H1 (cell line): ENCODE results near the gene APAF1. TPM values are rescaled to one million over a fixed set of nuclear protein-coding genes. Genes with fewer than 3 reads are reported as not detected.

Source experiments
- CTCF ChIA-PET: fragments of 300-600 bp; sonication (Branson Sonifier 250); formaldehyde crosslinking; loops from one replicate; lab custom pipeline; 2021; ENCODE audit not compliant: partially characterized antibody; lab: Charles Lee
- POLR2A ChIA-PET: fragments of 300-600 bp; sonication (Branson Sonifier 250); formaldehyde crosslinking; loops from one replicate; lab custom pipeline; 2021; ENCODE audit warnings: inconsistent platforms; ENCODE audit not compliant: partially characterized antibody; lab: Charles Lee
- DNase-seq, 2 experiments: peaks; one replicate each; pipeline versions ENCODE4 v3.0.0 to v3.0.0-alpha.2; 2010 to 2022; ENCODE audit warnings: low spot score in 2 of 2, low read depth in 1 of 2, mixed read lengths in 1 of 2
- FAIRE-seq: peaks from 2 replicates; lab custom pipeline; 2011; peaks lifted over from hg19 to GRCh38; lab: Jason Lieb, UNC
- H2AFZ ChIP-seq: 2 replicates; pipeline ENCODE4 v1.8.1; 2012; ENCODE audit warnings: low read length, inconsistent platforms
- H2AK5ac ChIP-seq: 2 replicates; pipeline ENCODE4 v1.6.1; 2013; ENCODE audit warnings: low read depth, low read length
- H2BK120ac ChIP-seq: replicated peaks from 2 replicates; pipeline ENCODE3; 2013; ENCODE audit warnings: low read depth, low read length, inconsistent platforms
- H2BK12ac ChIP-seq: 2 replicates; pipeline ENCODE4 v1.6.1; 2013; ENCODE audit warnings: low read depth, low read length
- H2BK15ac ChIP-seq: 2 replicates; pipeline ENCODE4 v1.6.1; 2013; ENCODE audit warnings: low read length
- H2BK20ac ChIP-seq: 2 replicates; pipeline ENCODE4 v1.6.1; 2013; ENCODE audit warnings: low read length
- H2BK5ac ChIP-seq: 2 replicates; pipeline ENCODE4 v1.6.1; 2013; ENCODE audit warnings: low read depth, low read length
- H3K14ac ChIP-seq: 2 replicates; pipeline ENCODE4 v1.6.1; 2013; ENCODE audit warnings: inconsistent platforms; ENCODE audit not compliant: insufficient read length
- H3K18ac ChIP-seq: 2 replicates; pipeline ENCODE4 v1.6.1; 2013; ENCODE audit warnings: low read length; ENCODE audit errors: extremely low read depth
- H3K23ac ChIP-seq: 2 replicates; pipeline ENCODE4 v1.6.1; 2013; ENCODE audit warnings: inconsistent platforms; ENCODE audit not compliant: insufficient read length
- H3K23me2 ChIP-seq: 2 replicates; pipeline ENCODE4 v1.6.1; 2013; ENCODE audit warnings: low read depth, low read length
- H3K27ac ChIP-seq: 2 replicates; pipeline ENCODE4 v1.6.1; 2011; ENCODE audit warnings: low read depth, low read length, inconsistent platforms
- H3K27me3 ChIP-seq, 4 experiments: replicated peaks in 1 of 4; 1 replicate in 1 of 4; 2 replicates in 3 of 4; pipeline versions ENCODE4 v1.6.1 to v1.8.1; 2011 to 2013; ENCODE audit warnings: low read length in 3 of 4, mild to moderate bottlenecking in 3 of 4, inconsistent platforms in 2 of 4, mixed read lengths in 2 of 4, moderate library complexity in 1 of 4; ENCODE audit not compliant: control insufficient read depth in 3 of 4, insufficient read depth in 3 of 4; ENCODE audit errors: extremely low read depth in 1 of 4
- H3K36me3 ChIP-seq, 4 experiments: 2 replicates each; pipeline versions ENCODE4 v1.6.1 to v1.8.1; 2011 to 2013; ENCODE audit warnings: mild to moderate bottlenecking in 4 of 4, low read length in 3 of 4, moderate library complexity in 2 of 4, control low read depth in 1 of 4, inconsistent platforms in 1 of 4; ENCODE audit not compliant: insufficient read depth in 4 of 4, control insufficient read depth in 2 of 4
- H3K4ac ChIP-seq: replicated peaks from 2 replicates; pipeline ENCODE3; 2013; ENCODE audit warnings: low read length, low read depth, mixed read lengths, inconsistent platforms; ENCODE audit not compliant: insufficient read length
- H3K4me1 ChIP-seq, 4 experiments: replicated peaks in 1 of 4; 1 replicate in 1 of 4; 2 replicates in 3 of 4; pipeline versions ENCODE4 v1.6.1 to v1.8.1; 2011 to 2013; ENCODE audit warnings: low read length in 3 of 4, inconsistent platforms in 2 of 4, mixed read lengths in 1 of 4; ENCODE audit not compliant: insufficient read depth in 4 of 4, control insufficient read depth in 3 of 4
- H3K4me2 ChIP-seq, 2 experiments: 2 replicates each; pipeline versions ENCODE4 v1.6.1 to v1.8.1; 2011 to 2013; ENCODE audit warnings: low read depth in 2 of 2, low read length in 2 of 2, control low read depth in 1 of 2, inconsistent platforms in 1 of 2, mild to moderate bottlenecking in 1 of 2; ENCODE audit not compliant: insufficient read depth in 1 of 2
- H3K4me3 ChIP-seq, 4 experiments: fragments of 200-600, 300-600 bp in 1 of 4; sonication (generic), shearing (Covaris generic), sonication (Bioruptor Twin) in 1 of 4; 2 replicates each; pipeline versions ENCODE4 v1.5.1 to v1.8.1; 2011 to 2016; ENCODE audit warnings: low read length in 4 of 4, low read depth in 3 of 4, control low read depth in 2 of 4, inconsistent platforms in 2 of 4, mild to moderate bottlenecking in 2 of 4, mixed read lengths in 1 of 4, moderate library complexity in 1 of 4; ENCODE audit not compliant: insufficient read depth in 2 of 4; ENCODE audit errors: extremely low read depth in 1 of 4
- H3K56ac ChIP-seq: replicated peaks from 2 replicates; pipeline ENCODE3; 2013; ENCODE audit warnings: low read depth, mild to moderate bottlenecking, mixed read lengths, low read length, inconsistent platforms; ENCODE audit not compliant: insufficient read length
- H3K79me1 ChIP-seq: 2 replicates; pipeline ENCODE4 v1.6.1; 2013; ENCODE audit warnings: low read depth, low read length, control low read depth
- H3K79me2 ChIP-seq, 2 experiments: 2 replicates each; pipeline versions ENCODE4 v1.6.1 to v1.8.1; 2012 to 2013; ENCODE audit warnings: low read length in 2 of 2, mild to moderate bottlenecking in 2 of 2, inconsistent platforms in 1 of 2; ENCODE audit not compliant: insufficient read depth in 2 of 2, control insufficient read depth in 1 of 2
- H3K9ac ChIP-seq, 4 experiments: replicated peaks in 1 of 4; 1 replicate in 1 of 4; 2 replicates in 3 of 4; pipeline versions ENCODE4 v1.6.1 to v1.8.1; 2011 to 2013; ENCODE audit warnings: low read depth in 3 of 4, low read length in 3 of 4, control low read depth in 2 of 4, mild to moderate bottlenecking in 2 of 4, moderate library complexity in 2 of 4, inconsistent platforms in 1 of 4; ENCODE audit errors: extremely low read depth in 1 of 4
- H3K9me3 ChIP-seq, 2 experiments: 2 replicates each; pipeline versions ENCODE4 v1.6.1 to v1.8.1; 2012 to 2013; ENCODE audit warnings: mild to moderate bottlenecking in 2 of 2, moderate library complexity in 2 of 2, control low read depth in 1 of 2, inconsistent platforms in 1 of 2, low read depth in 1 of 2, low read length in 1 of 2, mixed read lengths in 1 of 2; ENCODE audit not compliant: insufficient read depth in 2 of 2
- H4K20me1 ChIP-seq, 2 experiments: replicated peaks in 1 of 2; 2 replicates each; pipeline versions ENCODE3 to v1.8.1; 2011 to 2013; ENCODE audit warnings: inconsistent platforms in 2 of 2, low read length in 2 of 2, mild to moderate bottlenecking in 1 of 2; ENCODE audit not compliant: insufficient read depth in 2 of 2, control insufficient read depth in 1 of 2
- H4K5ac ChIP-seq: 2 replicates; pipeline ENCODE4 v1.6.1; 2013; ENCODE audit warnings: low read length, low read depth, mixed read lengths, inconsistent platforms; ENCODE audit not compliant: insufficient read length
- H4K8ac ChIP-seq: 2 replicates; pipeline ENCODE4 v1.8.0; 2013; ENCODE audit warnings: mild to moderate bottlenecking, moderate library complexity, low read length, inconsistent platforms; ENCODE audit not compliant: insufficient read depth; ENCODE audit errors: extremely low read depth
- H4K91ac ChIP-seq: replicated peaks from 2 replicates; pipeline ENCODE3; 2013; ENCODE audit warnings: low read length, mixed read lengths, inconsistent platforms; ENCODE audit not compliant: insufficient read length
- BACH1 ChIP-seq: IDR thresholded peaks from 2 replicates; pipeline ENCODE4 v1.6.1; 2012; ENCODE audit warnings: low read length, improper control_type of control experiment
- BCL11A ChIP-seq, 2 experiments: IDR thresholded peaks; one replicate each; pipeline ENCODE4 v1.6.1; 2011; ENCODE audit warnings: low read depth in 2 of 2, low read length in 2 of 2, mild to moderate bottlenecking in 2 of 2
- CBX5 ChIP-seq: fragments of 300-800, 300-1000 bp; sonication (generic); IDR thresholded peaks from 2 replicates; pipeline ENCODE4 v1.7.1; 2016; ENCODE audit warnings: antibody characterized with exemption, low read length, low read depth
- CBX8 ChIP-seq: fragments of 300-800, 300-1000 bp; sonication (generic); IDR thresholded peaks from 2 replicates; pipeline ENCODE4 v1.7.1; 2016; ENCODE audit warnings: low read depth, low read length, borderline replicate concordance
- CHD1 ChIP-seq: IDR thresholded peaks from 2 replicates; pipeline ENCODE4 v1.6.1; 2012; ENCODE audit warnings: low read depth, low read length, improper control_type of control experiment
- CHD2 ChIP-seq: IDR thresholded peaks from 2 replicates; pipeline ENCODE4 v1.6.1; 2012; ENCODE audit warnings: low read length, improper control_type of control experiment
- E2F6 ChIP-seq: IDR thresholded peaks from 2 replicates; pipeline ENCODE4 v1.6.1; 2012; ENCODE audit warnings: inconsistent platforms
- HDAC2 ChIP-seq, 2 experiments: fragments of 300-600 bp in 1 of 2; sonication (generic) in 1 of 2; IDR thresholded peaks; 2 replicates each; pipeline ENCODE4 v1.6.1; 2011 to 2012; ENCODE audit warnings: low read depth in 2 of 2, low read length in 2 of 2, mild to moderate bottlenecking in 2 of 2, moderate library complexity in 2 of 2, borderline replicate concordance in 1 of 2, inconsistent platforms in 1 of 2
- HDAC6 ChIP-seq: IDR thresholded peaks from one replicate; pipeline ENCODE4 v1.7.1; 2012; ENCODE audit warnings: low read depth, mild to moderate bottlenecking, inconsistent platforms, low read length, moderate library complexity
- JUN ChIP-seq: IDR thresholded peaks from 2 replicates; pipeline ENCODE4 v1.6.1; 2011; ENCODE audit warnings: low read depth, mild to moderate bottlenecking, improper control_type of control experiment, low read length
- PHF8 ChIP-seq: fragments of 200-600 bp; sonication (generic); conservative IDR thresholded peaks from 2 replicates; pipeline ENCODE4 v1.7.1; 2012; ENCODE audit warnings: low read depth, mild to moderate bottlenecking, inconsistent platforms, low read length, moderate library complexity
- RAD21 ChIP-seq, 2 experiments: IDR thresholded peaks in 1 of 2; conservative IDR thresholded peaks in 1 of 2; 2 replicates each; pipeline ENCODE4 v1.6.1; 2011; ENCODE audit warnings: low read depth in 2 of 2, low read length in 2 of 2, improper control_type of control experiment in 1 of 2, inconsistent platforms in 1 of 2, mild to moderate bottlenecking in 1 of 2, moderate library complexity in 1 of 2
- SAP30 ChIP-seq: fragments of 300-600 bp; sonication (generic); IDR thresholded peaks from 2 replicates; pipeline ENCODE4 v1.7.1; 2012; ENCODE audit warnings: low read length, moderate library complexity, mild to moderate bottlenecking, inconsistent platforms; ENCODE audit not compliant: insufficient read depth, insufficient replicate concordance
- SIRT6 ChIP-seq: IDR thresholded peaks from one replicate; pipeline ENCODE4 v1.7.1; 2012; ENCODE audit warnings: low read length, inconsistent platforms
- TEAD4 ChIP-seq: IDR thresholded peaks from 2 replicates; pipeline ENCODE4 v1.6.1; 2012; ENCODE audit warnings: low read depth, low read length, inconsistent platforms, mixed read lengths
- polyA plus RNA-seq, 7 experiments: library from polyadenylated mRNA; depleted of rRNA in 3 of 7; stranded (reverse) in 5 of 7; unstranded in 2 of 7; fragments of >200 nt in 5 of 7; fragments of 200-250 nt in 2 of 7; gene quantifications; 1 replicate in 5 of 7; 2 replicates in 1 of 7; 4 replicates in 1 of 7; pipeline versions ENCODE4 v1.2.1 to v1.2.3, GENCODE V29; 2011 to 2013; ENCODE audit warnings: missing spikeins in 2 of 7, mixed read lengths in 2 of 7
- total RNA-seq: library from RNA; stranded (reverse); fragmentation: NEBNext Ultra II Directional; extraction: Animal tissue kit (Norgen Biotek cat#: 25700); gene quantifications from 2 replicates; pipeline ENCODE4 v1.2.1, GENCODE V29; 2021

Gene APAF1
- total and polyA plus RNA-seq, 2 of the 8 experiments (the other 6 are each of a cell fraction or from before 2014, with no cell fraction given): 4.7 to 22.6 TPM

- CTCF ChIA-PET: interaction anchor here (0.7 to 1.1 kb wide), 2 partner anchors 21 to 292 kb away, joined by 3 read pairs; no protein-coding TSS in a partner anchor
- TF ChIP-seq PHF8: no peak
- no peak for TF ChIP-seq E2F6
- TF ChIP-seq BCL11A (IDR thresholded peaks at IDR 0.05; ENCODE audit: low read depth in 2 of 2, low read length in 2 of 2): no peak
- no peak for TF ChIP-seq HDAC6
- TF ChIP-seq BACH1: no peak
- no peak for TF ChIP-seq CHD1
- TF ChIP-seq HDAC2 (IDR thresholded peaks at IDR 0.05; ENCODE audit: borderline replicate concordance in 1 of 2, low read depth in 2 of 2, low read length in 2 of 2): no peak
- TF ChIP-seq RAD21 (IDR thresholded peaks at IDR 0.05 in 1 of 2, conservative IDR thresholded peaks at IDR 0.05 in 1 of 2; ENCODE audit: low read depth in 2 of 2, low read length in 2 of 2): no peak
- no peak for TF ChIP-seq CHD2
- no peak for TF ChIP-seq SAP30
- no peak for TF ChIP-seq TEAD4
- TF ChIP-seq CBX5: no peak
- no peak for TF ChIP-seq SIRT6
- no peak for TF ChIP-seq CBX8
- no peak for TF ChIP-seq JUN
Observed at GRCh38 chr12:98674841-98675240, 29.8 kb downstream of the APAF1 start.

More at GRCh38 chr12:98674841-98675240, 29.8 kb downstream of the APAF1 start:
- no peak overlapping the region for H4K8ac ChIP-seq
- no peak overlapping the region for H2BK15ac ChIP-seq
- no peak overlapping the region for H3K9ac ChIP-seq
- POLR2A ChIA-PET: interaction anchor here (0.6 kb wide), 1 partner anchor 15 kb away, joined by 3 read pairs; no protein-coding TSS in a partner anchor
- FAIRE-seq: no peak
- no peak overlapping the region for H2AFZ ChIP-seq
- H3K27ac ChIP-seq: no peak overlapping the region
- no peaks in the 10 kb centered on the region for H3K79me2 ChIP-seq
- no peak overlapping the region for H3K4me3 ChIP-seq
- no peaks in the 10 kb centered on the region for H3K23me2 ChIP-seq
- H2BK20ac ChIP-seq: no peak overlapping the region
- H3K9me3 ChIP-seq: no peaks in the 10 kb centered on the region
- H3K56ac ChIP-seq: no peak overlapping the region
- no peak overlapping the region for H3K4me2 ChIP-seq
- no peaks in the 10 kb centered on the region for H3K4me1 ChIP-seq
- H3K23ac ChIP-seq: no peak overlapping the region
- H2BK12ac ChIP-seq: no peak overlapping the region
- H4K5ac ChIP-seq: no peak overlapping the region
- no peaks in the 10 kb centered on the region for H3K79me1 ChIP-seq
- no peak for DNase-seq
- H3K27me3 ChIP-seq: no peaks in the 10 kb centered on the region
- no peak overlapping the region for H2AK5ac ChIP-seq
- H2BK120ac ChIP-seq: no peak overlapping the region
- H4K20me1 ChIP-seq: no peaks in the 10 kb centered on the region
- H4K91ac ChIP-seq: no peak overlapping the region
- H2BK5ac ChIP-seq: no peak overlapping the region
- no peak overlapping the region for H3K18ac ChIP-seq
- H3K36me3 ChIP-seq: peaks cover 0 to 3% (median 0%) of the 10 kb centered on the region in 4 experiments; a peak in 3 of 8 replicates
- no peak overlapping the region for H3K4ac ChIP-seq
- no peak overlapping the region for H3K14ac ChIP-seq
